ENCODE measurements around the gene MPDZ.
A peak's percentile ranks its signal among the peaks of the same experiment; 100 is the strongest.

The MPDZ gene

GRCh38 chr9:13083366-13083765 lies 196.1 kb downstream of the MPDZ start:
- no peak overlapping the region for H3K4me3 ChIP-seq (ENCODE audit: severe bottlenecking)
- H3K36me3 ChIP-seq (ENCODE audit: low read depth): no peaks in the 10 kb centered on the region
- ATAC-seq (ENCODE audit: low read depth) (no peak), DNase-seq (ENCODE audit: low spot score) (no peak)
- peaks cover 24% of the 10 kb centered on the region for H3K4me1 ChIP-seq (ENCODE audit: insufficient read depth, poor library complexity, severe bottlenecking)
- no peak for TF ChIP-seq CTCF (IDR thresholded peaks at IDR 0.05; ENCODE audit: poor library complexity, severe bottlenecking)
- H3K9me3 ChIP-seq (ENCODE audit: severe bottlenecking): no peaks in the 10 kb centered on the region
- no peaks in the 10 kb centered on the region for H3K27me3 ChIP-seq (ENCODE audit: insufficient read depth, poor library complexity, severe bottlenecking)
- peak overlapping the region; percentile 62 for H3K27ac ChIP-seq (ENCODE audit: poor library complexity, severe bottlenecking)

GRCh38 chr9:13082796-13083195 lies 196.7 kb downstream of the MPDZ start:
- Histone ChIP-seq H3K36me3 (ENCODE audit: low read depth) (no peaks in the 10 kb centered on the region), H3K4me3 (ENCODE audit: severe bottlenecking) (no peak overlapping the region), H3K27ac (ENCODE audit: poor library complexity, severe bottlenecking) (peak overlapping the region; percentile 62), H3K9me3 (ENCODE audit: severe bottlenecking) (no peaks in the 10 kb centered on the region), H3K27me3 (ENCODE audit: insufficient read depth, poor library complexity, severe bottlenecking) (no peaks in the 10 kb centered on the region), H3K4me1 (ENCODE audit: insufficient read depth, poor library complexity, severe bottlenecking) (peaks cover 24% of the 10 kb centered on the region)
- DNase-seq (ENCODE audit: low spot score) (no peak), ATAC-seq (ENCODE audit: low read depth) (peak; percentile 84)
- no peak for TF ChIP-seq CTCF (IDR thresholded peaks at IDR 0.05; ENCODE audit: poor library complexity, severe bottlenecking)

- Histone ChIP-seq H3K4me3 (ENCODE audit: severe bottlenecking) (no peak overlapping the region), H3K9me3 (ENCODE audit: severe bottlenecking) (no peaks in the 10 kb centered on the region), H3K4me1 (ENCODE audit: insufficient read depth, poor library complexity, severe bottlenecking) (peaks cover 9% of the 10 kb centered on the region), H3K27ac (ENCODE audit: poor library complexity, severe bottlenecking) (no peak overlapping the region), H3K27me3 (ENCODE audit: insufficient read depth, poor library complexity, severe bottlenecking) (no peaks in the 10 kb centered on the region), H3K36me3 (ENCODE audit: low read depth) (no peaks in the 10 kb centered on the region)
- ATAC-seq (ENCODE audit: low read depth) (no peak), DNase-seq (ENCODE audit: low spot score) (no peak)
- TF ChIP-seq CTCF (IDR thresholded peaks at IDR 0.05; ENCODE audit: poor library complexity, severe bottlenecking): no peak
Observed at GRCh38 chr9:13078164-13078563, 201.3 kb downstream of the MPDZ start.

- H3K27ac ChIP-seq (ENCODE audit: poor library complexity, severe bottlenecking): no peak overlapping the region
- peak; percentile 60 for ATAC-seq (ENCODE audit: low read depth)
- H3K36me3 ChIP-seq (ENCODE audit: low read depth): no peaks in the 10 kb centered on the region
- no peak for TF ChIP-seq CTCF (IDR thresholded peaks at IDR 0.05; ENCODE audit: poor library complexity, severe bottlenecking)
- H3K4me3 ChIP-seq (ENCODE audit: severe bottlenecking): no peak overlapping the region
- H3K4me1 ChIP-seq (ENCODE audit: insufficient read depth, poor library complexity, severe bottlenecking): no peaks in the 10 kb centered on the region
- no peak for DNase-seq (ENCODE audit: low spot score)
- H3K9me3 ChIP-seq (ENCODE audit: severe bottlenecking): no peaks in the 10 kb centered on the region
- no peaks in the 10 kb centered on the region for H3K27me3 ChIP-seq (ENCODE audit: insufficient read depth, poor library complexity, severe bottlenecking)
Observed at GRCh38 chr9:13076616-13077015, 202.9 kb downstream of the MPDZ start.

GRCh38 chr9:13071921-13072320 lies 207.6 kb downstream of the MPDZ start:
- H3K4me3 ChIP-seq (ENCODE audit: severe bottlenecking): no peak overlapping the region
- no peaks in the 10 kb centered on the region for H3K27me3 ChIP-seq (ENCODE audit: insufficient read depth, poor library complexity, severe bottlenecking)
- no peaks in the 10 kb centered on the region for H3K4me1 ChIP-seq (ENCODE audit: insufficient read depth, poor library complexity, severe bottlenecking)
- H3K27ac ChIP-seq (ENCODE audit: poor library complexity, severe bottlenecking): no peak overlapping the region
- H3K9me3 ChIP-seq (ENCODE audit: severe bottlenecking): no peaks in the 10 kb centered on the region
- no peak for ATAC-seq (ENCODE audit: low read depth)
- no peak for DNase-seq (ENCODE audit: low spot score)
- no peaks in the 10 kb centered on the region for H3K36me3 ChIP-seq (ENCODE audit: low read depth)
- no peak for TF ChIP-seq CTCF (IDR thresholded peaks at IDR 0.05; ENCODE audit: poor library complexity, severe bottlenecking)

Measured in RWPE2 (cell line).